OCI-LY7 (cell line): Measurements from ENCODE around the gene COLEC12. TPM values are rescaled to one million over a fixed set of nuclear protein-coding genes. Genes with fewer than 3 reads are reported as not detected.

Source experiments
- BruUV-seq: library from RNA; stranded (reverse); fragments of 400-500 nt; replicated peaks from 2 replicates; lab custom pipeline; 2021; lab: Mats Ljungman, UMichigan
- CTCF ChIA-PET: fragments of 300-600 bp; sonication (Branson Sonifier 250); formaldehyde crosslinking; loops from one replicate; lab custom pipeline; 2022; ENCODE audit warnings: antibody characterized with exemption; ENCODE audit not compliant: unreplicated experiment; lab: Charles Lee
- POLR2A ChIA-PET: fragments of 300-600 bp; sonication (Branson Sonifier 250); formaldehyde crosslinking; loops from one replicate; lab custom pipeline; 2022; ENCODE audit warnings: antibody characterized with exemption; lab: Charles Lee
- DNase-seq: peaks from one replicate; pipeline ENCODE4 v3.0.0-alpha.2; 2015; ENCODE audit warnings: low spot score
- H2AFZ ChIP-seq: fragments of 200-600 bp; sonication (generic), shearing (Covaris generic); 2 replicates; pipeline ENCODE4 v1.6.1; 2014; ENCODE audit warnings: mild to moderate bottlenecking, antibody characterized with exemption, low read length, moderate library complexity
- H3K27ac ChIP-seq: fragments of 200-600 bp; sonication (generic); 2 replicates; pipeline ENCODE4 v1.5.1; 2014; ENCODE audit warnings: mixed run types, low read depth, mild to moderate bottlenecking, moderate library complexity, low read length, inconsistent platforms; ENCODE audit not compliant: poor library complexity, severe bottlenecking
- H3K36me3 ChIP-seq: fragments of 200-600 bp; sonication (generic); 2 replicates; pipeline ENCODE4 v1.6.1; 2014; ENCODE audit warnings: mild to moderate bottlenecking, antibody characterized with exemption, low read length, moderate library complexity, mixed read lengths; ENCODE audit not compliant: insufficient read depth
- H3K4me1 ChIP-seq: fragments of 200-600 bp; sonication (generic); 2 replicates; pipeline ENCODE4 v1.5.1; 2014; ENCODE audit warnings: mild to moderate bottlenecking, low read length; ENCODE audit not compliant: insufficient read depth, poor library complexity, severe bottlenecking
- H3K4me2 ChIP-seq: fragments of 200-600 bp; sonication (generic); 2 replicates; pipeline ENCODE4 v1.6.1; 2014; ENCODE audit warnings: mild to moderate bottlenecking, low read length
- H3K4me3 ChIP-seq: fragments of 200-600 bp; sonication (generic); 2 replicates; pipeline ENCODE4 v1.5.1; 2014; ENCODE audit warnings: mild to moderate bottlenecking, low read depth, low read length; ENCODE audit not compliant: poor library complexity, severe bottlenecking
- H3K79me2 ChIP-seq: fragments of 200-600 bp; sonication (generic); 2 replicates; pipeline ENCODE4 v1.6.1; 2016; ENCODE audit warnings: low read depth, mild to moderate bottlenecking, low read length, moderate library complexity, mixed read lengths; ENCODE audit not compliant: insufficient read depth
- H3K9me2 ChIP-seq: fragments of 200-600 bp; sonication (generic); 2 replicates; pipeline ENCODE4 v1.6.1; 2016; ENCODE audit warnings: mild to moderate bottlenecking, low read length, mixed read lengths; ENCODE audit not compliant: insufficient read depth
- H3K9me3 ChIP-seq: fragments of 200-600 bp; sonication (generic); 2 replicates; pipeline ENCODE4 v1.6.1; 2014; ENCODE audit warnings: mild to moderate bottlenecking, mixed run types, low read length, mixed read lengths
- H4K20me1 ChIP-seq: fragments of 200-600 bp; sonication (generic); 2 replicates; pipeline ENCODE4 v1.6.1; 2014; ENCODE audit warnings: mild to moderate bottlenecking, antibody characterized with exemption, low read length, moderate library complexity, mixed read lengths; ENCODE audit not compliant: insufficient read depth
- EZH2phosphoT487 ChIP-seq: fragments of 200-600 bp; sonication (generic); IDR thresholded peaks from 2 replicates; pipeline ENCODE4 v1.6.1; 2018; ENCODE audit warnings: low read depth, borderline replicate concordance, mild to moderate bottlenecking, mixed run types, antibody characterized with exemption, low read length, moderate library complexity, mixed read lengths
- intact Hi-C: fragments of 100-400 bp; cut with micrococcal nuclease; formaldehyde crosslinking; loops from one replicate; pipeline ENCODE4 v1.10.0; 2022; ENCODE audit not compliant: unreplicated experiment
- total RNA-seq, 2 experiments: library from RNA; depleted of rRNA in 1 of 2; stranded (reverse); fragments of >200 nt in 1 of 2; shearing (Covaris generic) in 1 of 2; gene quantifications; 2 replicates each; pipeline ENCODE4 v1.2.3, GENCODE V29; 2014 to 2022
- TF ChIP-seq, protein P1 (sequence below): fragments of 200-600 bp; sonication (generic); conservative IDR thresholded peaks from 2 replicates; pipeline ENCODE4 v1.5.1; 2014; ENCODE audit warnings: mild to moderate bottlenecking, antibody characterized with exemption, low read length, moderate library complexity, mixed read lengths

The COLEC12 gene
- total RNA-seq, 2 experiments from 2014 or later, result not detected

DNA sequence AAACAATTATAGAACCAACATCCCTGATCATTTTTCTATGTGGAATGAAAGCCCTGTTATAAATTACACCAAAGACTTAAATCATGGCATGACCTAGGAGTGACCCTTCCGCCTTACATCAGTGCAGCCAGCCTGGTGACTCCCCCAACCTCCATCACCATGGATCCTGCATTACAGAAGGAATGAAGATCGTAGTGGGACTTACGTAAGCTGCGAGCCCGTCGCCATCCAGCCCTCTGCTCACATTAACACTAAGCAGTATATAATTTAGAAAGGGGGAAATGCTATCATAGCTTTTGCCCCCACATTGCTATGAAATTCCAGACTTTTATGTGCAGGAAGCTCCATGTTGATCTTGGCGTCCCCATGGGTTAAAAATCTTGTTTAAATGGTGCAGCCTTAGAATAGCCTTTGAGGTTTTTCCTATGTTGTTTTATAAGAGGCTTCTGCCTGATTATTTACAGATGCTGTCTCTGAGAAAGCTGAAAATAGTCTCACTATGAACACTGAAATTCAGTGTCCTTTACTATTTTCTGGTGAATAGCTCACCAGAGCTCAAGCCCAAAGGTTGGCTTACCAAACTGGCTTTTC, 76.3 kb downstream of the COLEC12 start:
- BruUV-seq, result no TSS peak
- H3K27ac ChIP-seq, result no peak overlapping the region
- H3K9me3 ChIP-seq, result no peaks in the 10 kb centered on the region
- intact Hi-C loops, result no loop called here
- H3K36me3 ChIP-seq, result no peaks in the 10 kb centered on the region
- no peaks in the 10 kb centered on the region for H4K20me1 ChIP-seq
- H3K4me3 ChIP-seq, result no peak overlapping the region
- no peaks in the 10 kb centered on the region for H3K9me2 ChIP-seq
- no peak for DNase-seq
- TF ChIP-seq EZH2phosphoT487, result no peak
- TF ChIP-seq, protein P1, sequence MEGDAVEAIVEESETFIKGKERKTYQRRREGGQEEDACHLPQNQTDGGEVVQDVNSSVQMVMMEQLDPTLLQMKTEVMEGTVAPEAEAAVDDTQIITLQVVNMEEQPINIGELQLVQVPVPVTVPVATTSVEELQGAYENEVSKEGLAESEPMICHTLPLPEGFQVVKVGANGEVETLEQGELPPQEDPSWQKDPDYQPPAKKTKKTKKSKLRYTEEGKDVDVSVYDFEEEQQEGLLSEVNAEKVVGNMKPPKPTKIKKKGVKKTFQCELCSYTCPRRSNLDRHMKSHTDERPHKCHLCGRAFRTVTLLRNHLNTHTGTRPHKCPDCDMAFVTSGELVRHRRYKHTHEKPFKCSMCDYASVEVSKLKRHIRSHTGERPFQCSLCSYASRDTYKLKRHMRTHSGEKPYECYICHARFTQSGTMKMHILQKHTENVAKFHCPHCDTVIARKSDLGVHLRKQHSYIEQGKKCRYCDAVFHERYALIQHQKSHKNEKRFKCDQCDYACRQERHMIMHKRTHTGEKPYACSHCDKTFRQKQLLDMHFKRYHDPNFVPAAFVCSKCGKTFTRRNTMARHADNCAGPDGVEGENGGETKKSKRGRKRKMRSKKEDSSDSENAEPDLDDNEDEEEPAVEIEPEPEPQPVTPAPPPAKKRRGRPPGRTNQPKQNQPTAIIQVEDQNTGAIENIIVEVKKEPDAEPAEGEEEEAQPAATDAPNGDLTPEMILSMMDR, result no peak
- H3K79me2 ChIP-seq, result no peaks in the 10 kb centered on the region
- ChIA-PET CTCF (no interaction called here), POLR2A (interaction anchor here (0.5 to 0.7 kb wide), 3 partner anchors 16 to 1765 kb away, joined by 3 to 5 read pairs (median 4); no protein-coding TSS in a partner anchor)
- H3K4me2 ChIP-seq, result no peak overlapping the region
- H2AFZ ChIP-seq, result no peak overlapping the region
- H3K4me1 ChIP-seq, result no peaks in the 10 kb centered on the region

DNA sequence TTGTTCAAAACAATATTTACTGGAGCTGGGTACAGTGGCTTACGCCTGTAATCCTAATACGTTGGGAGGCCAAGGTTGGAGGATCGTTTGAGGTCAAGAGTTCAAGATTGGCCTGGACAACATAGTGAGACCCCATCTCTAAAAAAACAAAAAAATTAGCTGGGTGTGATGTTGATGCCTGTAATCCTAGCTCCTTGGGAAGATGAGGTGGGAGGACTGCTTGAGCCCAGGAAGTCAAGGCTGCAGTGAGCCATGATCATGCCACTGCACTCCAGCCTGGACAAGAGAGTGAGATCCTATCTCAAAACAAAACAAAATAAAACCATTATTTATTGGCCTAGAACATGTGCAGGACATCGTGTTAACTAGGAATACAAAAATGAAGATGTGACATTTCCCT, 77.5 kb downstream of the COLEC12 start:
- ChIA-PET CTCF (no interaction called here), POLR2A (interaction anchor here (0.7 kb wide), 1 partner anchor 9 kb away, joined by 3 read pairs; no protein-coding TSS in a partner anchor)
- Histone ChIP-seq H3K4me1 (no peaks in the 10 kb centered on the region), H2AFZ (no peak overlapping the region), H3K79me2 (no peaks in the 10 kb centered on the region), H3K4me2 (no peak overlapping the region), H3K36me3 (no peaks in the 10 kb centered on the region), H3K27ac (no peak overlapping the region), H3K9me3 (no peaks in the 10 kb centered on the region), H3K9me2 (no peaks in the 10 kb centered on the region), H4K20me1 (no peaks in the 10 kb centered on the region), H3K4me3 (no peak overlapping the region)
- intact Hi-C loops, result no loop called here
- DNase-seq, result no peak
- TF ChIP-seq, protein P1, result no peak
- no peak for TF ChIP-seq EZH2phosphoT487
- BruUV-seq, result no TSS peak

DNA sequence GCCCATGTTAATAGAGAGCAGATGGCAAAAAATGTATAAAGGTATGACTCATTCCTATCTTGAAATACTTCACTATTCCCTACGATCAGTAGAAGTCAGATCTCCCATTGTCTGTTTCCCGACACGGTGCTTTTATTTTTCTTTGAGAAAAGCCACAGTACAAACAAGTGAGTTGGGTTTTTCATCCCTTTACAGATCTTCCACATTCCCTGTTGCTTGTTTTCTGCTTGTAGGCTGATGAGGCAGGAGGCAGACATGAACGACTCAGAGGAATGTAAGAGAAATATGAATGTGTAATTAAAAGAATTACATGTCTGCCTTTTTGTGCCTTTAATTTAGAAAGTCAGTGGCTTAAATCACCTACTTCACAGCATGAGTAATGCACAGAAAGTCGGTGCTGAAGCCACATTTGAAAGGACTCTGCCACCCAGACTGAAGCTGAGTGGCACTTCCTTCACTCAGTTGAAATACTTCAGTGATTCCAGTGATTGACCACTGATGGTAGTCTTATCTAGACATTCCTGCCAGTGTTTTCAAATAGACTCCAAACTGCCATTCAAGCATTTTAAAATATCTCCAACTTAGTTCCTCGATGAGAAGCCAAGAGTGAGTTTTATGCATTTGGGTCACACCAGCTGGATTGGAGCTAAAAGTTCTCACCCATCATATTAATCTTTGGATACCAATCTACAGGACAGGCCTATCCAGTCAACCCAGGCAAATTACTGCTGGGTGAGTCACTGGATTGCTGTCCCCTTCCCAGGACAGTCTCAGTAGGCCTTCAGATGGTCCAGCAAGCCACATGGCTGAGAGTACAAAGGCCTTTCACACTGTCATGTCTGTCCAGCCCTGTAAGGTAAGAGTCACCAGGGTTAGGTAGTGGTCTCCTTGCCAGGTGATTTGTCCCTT, 79.0 kb downstream of the COLEC12 start:
- H3K4me1 ChIP-seq, result no peaks in the 10 kb centered on the region
- H3K4me3 ChIP-seq, result no peak overlapping the region
- no peak overlapping the region for H2AFZ ChIP-seq
- no TSS peak for BruUV-seq
- TF ChIP-seq, protein P1, result no peak
- DNase-seq, result no peak
- H3K79me2 ChIP-seq, result no peaks in the 10 kb centered on the region
- intact Hi-C loops, result no loop called here
- ChIA-PET POLR2A (no interaction called here), CTCF (no interaction called here)
- no peak overlapping the region for H3K4me2 ChIP-seq
- no peak overlapping the region for H3K27ac ChIP-seq
- H4K20me1 ChIP-seq, result no peaks in the 10 kb centered on the region
- no peaks in the 10 kb centered on the region for H3K9me2 ChIP-seq
- H3K36me3 ChIP-seq, result no peaks in the 10 kb centered on the region
- H3K9me3 ChIP-seq, result no peaks in the 10 kb centered on the region
